Head of caudate nucleus (tissue), 42 donors: ENCODE results near the gene TRMT2A.
A peak's percentile ranks its signal among the peaks of the same experiment; 100 is the strongest.
"Not testable (repeated sequence)": the region's sequence is repeated elsewhere in the genome, so short reads cannot be mapped to it uniquely, and the experiment has no call there.

Source experiments
- DNase-seq, 42 donors: peaks; one replicate each; pipeline versions ENCODE4 v3.0.0 to v3.0.0-alpha.2; 2020 to 2021; ENCODE audit warnings: mixed read lengths in 7 of 42
- intact Hi-C: fragments of 100-400 bp; cut with DNase I; formaldehyde crosslinking; loops from one replicate; pipeline ENCODE4 v1.15.0; 2022

TRMT2A gene

DNA sequence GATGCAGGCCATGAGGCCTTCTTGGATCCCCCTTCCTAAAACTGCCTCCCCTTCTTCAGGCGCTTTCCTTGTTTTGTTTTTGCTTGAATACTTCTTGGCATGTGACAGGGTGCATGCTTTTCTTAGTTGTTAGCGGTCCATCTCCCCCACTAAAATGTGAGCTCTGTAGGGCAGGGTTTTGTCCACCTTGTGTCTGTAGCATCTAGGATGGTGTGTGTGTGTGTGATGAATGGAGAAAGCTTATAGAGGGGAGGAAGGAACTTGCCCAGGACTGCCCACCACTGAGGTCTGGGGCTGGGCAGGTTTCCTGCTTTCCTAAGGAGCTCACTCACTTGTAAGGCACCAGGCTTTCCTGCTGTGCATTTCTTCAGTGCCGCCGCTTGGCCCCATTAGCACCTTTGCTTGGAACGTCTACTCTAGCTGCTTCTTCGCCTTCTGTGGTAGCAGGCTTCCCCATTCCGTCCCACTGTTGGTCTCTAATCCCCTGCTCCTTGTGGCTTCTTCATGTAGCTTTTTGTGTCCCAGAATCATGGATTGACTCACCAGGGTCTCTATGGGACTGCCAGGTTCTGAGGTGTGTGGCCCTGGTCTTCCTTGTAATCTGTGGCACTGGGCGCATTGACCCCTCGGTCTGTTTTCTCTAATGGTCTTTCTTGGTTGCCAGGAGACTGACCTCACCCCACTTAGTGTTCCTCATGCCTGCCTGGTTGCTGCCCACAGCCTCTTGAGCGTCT, 33.7 kb downstream of the TRMT2A start:
- no peak for DNase-seq
- intact Hi-C loops: loop anchor here (10.0 kb wide), 1 partner anchor 59 kb away; the partner anchor contains the start of gene TANGO2

DNA sequence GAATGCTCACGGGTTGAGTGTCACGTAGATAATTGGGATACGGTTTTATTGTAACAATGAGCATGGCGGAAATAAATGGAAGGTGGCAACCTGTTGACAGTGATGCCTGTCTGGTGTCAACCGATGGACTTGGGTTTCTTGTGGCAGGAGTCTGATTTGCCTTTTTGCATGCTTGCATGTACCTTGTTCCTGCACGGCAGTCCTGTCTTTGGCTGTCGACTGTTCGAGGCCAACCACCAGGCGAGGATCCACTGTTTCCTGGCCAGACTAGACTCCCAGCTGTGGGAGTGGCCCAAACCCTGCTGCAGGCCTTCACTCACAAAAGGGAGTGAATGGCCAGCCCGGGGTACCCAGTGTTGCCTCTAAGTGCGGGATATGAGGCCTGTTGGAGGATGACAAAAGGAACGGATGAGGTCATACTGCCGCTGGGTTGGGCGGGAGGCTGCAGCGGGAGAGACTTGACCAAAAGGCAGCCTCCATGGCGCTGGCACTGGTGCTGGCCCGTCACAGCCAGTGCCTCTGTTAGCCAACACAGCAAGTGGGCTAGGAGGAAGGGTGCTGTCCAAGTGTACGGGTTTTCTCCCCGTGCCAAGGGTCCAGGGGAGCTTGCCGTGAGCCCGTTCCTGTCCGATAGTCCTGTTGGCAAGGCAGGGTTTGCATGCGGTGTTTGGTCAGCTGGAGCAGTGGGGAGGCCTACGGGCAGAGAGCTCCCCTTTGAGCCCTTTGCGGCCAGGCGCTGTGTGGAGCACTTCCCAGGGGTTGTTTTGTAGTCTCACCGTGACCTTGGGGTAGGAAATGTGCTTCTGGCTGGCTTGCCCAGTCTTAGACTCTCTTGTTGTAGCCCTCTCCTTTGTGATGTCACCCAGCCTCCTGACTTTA, 36.0 kb downstream of the TRMT2A start:
- DNase-seq: peak in 5 of 42 donors; percentile 6 to 47 (median 18)
- intact Hi-C loops: loop anchor here (10.0 kb wide), 1 partner anchor 56 kb away; the partner anchor contains the start of gene TANGO2

DNA sequence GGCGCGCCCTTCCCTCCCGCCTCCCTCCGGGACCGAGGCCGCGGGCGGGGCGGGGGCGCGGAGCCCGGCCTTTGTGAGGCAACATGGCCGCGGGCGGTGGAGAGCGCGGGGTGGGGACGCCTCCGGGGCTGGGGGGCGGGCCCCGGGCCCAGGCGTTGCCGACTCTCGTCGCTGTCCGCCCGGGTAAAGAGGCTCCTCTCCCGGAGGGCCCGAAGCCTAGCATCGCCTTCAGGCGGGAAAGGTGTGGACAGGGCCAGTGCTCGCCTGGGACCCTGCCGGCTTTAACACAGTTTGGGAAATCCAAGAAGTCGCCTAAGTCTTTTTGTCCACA, 36.6 kb downstream of the TRMT2A start:
- DNase-seq: peak in 39 of 42 donors; percentile 24 to 82 (median 54)

DNA sequence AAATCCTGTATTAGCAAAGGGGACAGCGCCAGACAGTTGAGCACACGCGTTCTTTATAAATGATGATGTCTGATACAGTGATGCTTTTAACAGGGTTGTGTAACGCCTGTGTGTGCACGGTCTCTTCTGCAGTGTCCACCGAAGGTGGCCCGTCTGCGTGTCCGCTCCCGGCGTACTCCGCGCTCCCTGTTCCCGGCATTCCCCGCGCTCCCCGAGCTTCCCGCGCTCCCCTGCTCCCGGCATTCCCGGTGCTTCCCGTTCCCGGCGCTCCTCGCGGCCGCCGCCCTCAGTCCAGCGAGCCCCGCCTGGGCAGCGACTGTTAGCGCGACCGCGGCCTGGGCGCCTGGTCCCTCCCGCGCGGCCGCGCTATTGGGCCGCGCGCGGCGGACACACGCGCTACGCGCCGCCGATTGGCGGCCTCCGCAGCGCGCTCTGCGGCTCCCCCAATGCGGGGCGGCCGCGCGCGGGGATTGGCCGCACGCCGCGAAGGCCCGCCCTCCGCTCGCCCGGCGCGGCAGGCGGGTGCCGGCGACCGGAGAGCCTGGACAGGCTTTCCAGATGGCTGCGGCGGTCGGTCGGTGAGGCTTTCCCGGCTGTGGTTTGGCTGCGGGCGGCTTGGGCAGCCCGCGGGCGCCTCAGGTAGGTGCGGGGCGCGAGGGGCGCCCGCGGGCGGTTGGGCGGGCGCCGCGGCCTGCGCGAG, 37.1 kb downstream of the TRMT2A start, which contains the start of gene DGCR8:
DGCR8 (plus strand) TSS at position 497 of the 700 bp plus-strand sequence. CDS start 5,723 bp downstream, outside the sequence.
- DNase-seq: peak; percentile 85 to 98 (median 96)
- intact Hi-C loops: loop anchor here (2.0 to 10.0 kb wide), 2 partner anchors 37 to 55 kb away; partner anchors contain the start of genes RANBP1, TANGO2 and TRMT2A

More for the DNA sequence above, 36.6 kb downstream of the TRMT2A start:
- intact Hi-C loops: loop anchor here (10.0 kb wide), 1 partner anchor 56 kb away; the partner anchor contains the start of gene TANGO2

DNA sequence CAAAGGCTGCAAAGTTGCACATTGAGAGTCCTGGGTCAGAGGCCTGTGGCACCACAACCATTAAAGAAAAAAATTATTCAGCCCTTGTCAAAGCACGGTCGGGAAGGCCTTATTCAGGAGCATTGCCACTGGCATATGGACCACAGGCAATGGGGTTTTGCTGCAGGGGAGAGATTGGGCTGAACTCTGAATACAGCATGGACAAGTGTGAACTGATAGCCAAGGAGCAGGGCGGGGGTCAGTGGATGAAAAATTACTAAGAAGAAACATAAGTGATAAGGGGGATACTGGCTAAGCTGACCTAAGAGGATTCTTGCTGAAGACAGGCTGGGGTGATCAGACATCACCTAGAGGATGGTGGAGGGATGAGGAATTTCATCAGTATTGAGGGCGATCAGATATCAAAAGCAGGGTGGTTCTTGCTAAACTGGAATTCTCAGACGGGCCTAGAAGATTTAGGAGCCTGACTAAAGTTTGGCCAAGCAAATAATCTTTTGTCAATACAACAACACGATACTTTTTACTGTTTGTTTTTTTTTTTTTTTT, 40.3 kb downstream of the TRMT2A start:
- no peak for DNase-seq
- intact Hi-C loops: no loop called here

DNA sequence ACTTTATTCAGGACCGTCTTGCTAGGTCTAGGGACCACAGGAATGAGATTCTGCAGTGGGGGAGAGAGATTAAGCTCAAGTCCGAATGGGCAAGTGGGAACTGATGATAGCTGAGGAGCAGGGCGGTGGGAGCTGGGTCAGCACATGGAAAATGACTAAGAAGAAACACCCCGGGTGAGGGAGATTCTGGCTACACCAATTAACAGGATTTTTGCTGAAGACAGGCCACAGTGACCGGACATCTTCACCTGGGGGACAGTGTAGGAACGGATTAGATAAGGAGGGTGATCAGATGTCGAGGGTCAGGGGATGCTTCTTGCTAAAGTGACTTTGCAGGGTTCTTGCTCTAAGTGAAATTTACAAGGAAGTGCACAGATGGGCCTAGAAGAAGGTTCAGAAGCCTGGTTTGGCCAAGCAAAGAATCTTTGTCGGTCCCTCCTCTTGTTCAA, 45.5 kb downstream of the TRMT2A start:
- no peak for DNase-seq
- intact Hi-C loops: no loop called here

DNA sequence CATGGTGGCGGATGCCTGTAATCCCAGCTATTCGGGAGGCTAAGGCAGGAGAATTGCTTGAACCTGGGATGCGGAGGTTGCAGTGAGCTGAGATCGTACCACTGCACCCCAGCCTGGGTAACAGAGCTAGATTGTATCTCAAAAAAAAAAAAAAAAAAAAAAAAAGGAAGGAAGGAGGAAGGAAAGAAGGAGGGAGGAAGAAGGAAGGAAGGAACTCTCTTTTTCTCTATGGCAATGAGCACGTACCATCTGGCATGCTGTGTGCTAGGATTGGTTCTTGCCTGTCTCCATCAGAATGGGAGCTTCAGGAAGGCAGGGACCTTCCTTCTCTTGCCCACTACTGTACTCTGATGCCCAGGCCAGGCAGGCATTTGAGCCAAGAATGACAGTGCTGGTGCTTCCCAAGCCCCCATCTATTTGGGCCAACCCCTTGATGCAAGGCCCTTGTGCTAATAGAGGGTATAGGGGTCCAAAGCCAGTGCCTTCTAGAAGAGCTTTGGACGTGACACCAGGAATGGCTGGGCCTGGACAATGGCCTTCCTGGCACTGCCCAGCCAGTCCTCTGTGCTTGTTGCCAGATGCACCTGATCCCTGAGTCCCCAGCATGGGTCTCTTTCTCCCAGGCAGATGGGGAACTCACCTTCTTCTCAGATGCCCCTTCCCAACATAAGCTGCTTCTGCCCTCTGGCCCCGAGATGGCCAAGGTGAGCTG, 47.5 kb downstream of the TRMT2A start:
- DNase-seq: no peak
- intact Hi-C loops: no loop called here

DNA sequence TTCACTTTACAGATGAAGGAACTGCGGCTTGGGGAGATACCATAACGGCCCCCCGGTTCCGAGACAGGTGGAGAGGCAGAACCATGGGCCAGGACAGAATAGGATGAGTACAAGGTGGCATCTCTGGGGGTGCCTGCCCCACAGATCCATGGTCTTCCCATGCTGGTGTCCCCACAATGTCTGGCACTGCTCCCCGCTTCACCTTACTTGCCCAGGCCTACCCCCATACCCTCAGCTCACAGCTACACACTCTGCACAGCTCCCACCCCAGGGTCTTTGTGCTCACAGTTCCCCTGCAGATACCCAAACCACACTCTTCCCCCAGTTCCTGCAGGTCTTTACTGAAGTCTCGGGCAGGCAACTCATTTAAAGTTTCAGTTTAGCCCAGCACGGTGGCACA, 48.4 kb downstream of the TRMT2A start:
- DNase-seq: no peak
- intact Hi-C loops: no loop called here

DNA sequence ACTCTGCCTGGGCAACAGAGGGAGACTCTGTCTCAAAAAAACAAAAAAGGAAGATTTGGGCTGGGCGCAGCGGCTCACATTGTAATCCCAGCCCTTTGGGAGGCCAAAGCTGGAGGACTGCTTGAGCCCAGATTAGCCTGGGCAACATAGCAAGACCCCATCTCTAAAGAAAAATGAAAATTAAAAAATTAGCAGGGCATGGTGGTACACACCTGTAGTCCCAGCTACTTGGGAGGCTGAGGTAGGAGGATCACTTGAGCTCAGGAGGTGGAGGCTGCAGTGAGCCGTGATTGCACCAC, 49.7 kb downstream of the TRMT2A start:
- intact Hi-C loops, DNase-seq: not testable (repeated sequence)

DNA sequence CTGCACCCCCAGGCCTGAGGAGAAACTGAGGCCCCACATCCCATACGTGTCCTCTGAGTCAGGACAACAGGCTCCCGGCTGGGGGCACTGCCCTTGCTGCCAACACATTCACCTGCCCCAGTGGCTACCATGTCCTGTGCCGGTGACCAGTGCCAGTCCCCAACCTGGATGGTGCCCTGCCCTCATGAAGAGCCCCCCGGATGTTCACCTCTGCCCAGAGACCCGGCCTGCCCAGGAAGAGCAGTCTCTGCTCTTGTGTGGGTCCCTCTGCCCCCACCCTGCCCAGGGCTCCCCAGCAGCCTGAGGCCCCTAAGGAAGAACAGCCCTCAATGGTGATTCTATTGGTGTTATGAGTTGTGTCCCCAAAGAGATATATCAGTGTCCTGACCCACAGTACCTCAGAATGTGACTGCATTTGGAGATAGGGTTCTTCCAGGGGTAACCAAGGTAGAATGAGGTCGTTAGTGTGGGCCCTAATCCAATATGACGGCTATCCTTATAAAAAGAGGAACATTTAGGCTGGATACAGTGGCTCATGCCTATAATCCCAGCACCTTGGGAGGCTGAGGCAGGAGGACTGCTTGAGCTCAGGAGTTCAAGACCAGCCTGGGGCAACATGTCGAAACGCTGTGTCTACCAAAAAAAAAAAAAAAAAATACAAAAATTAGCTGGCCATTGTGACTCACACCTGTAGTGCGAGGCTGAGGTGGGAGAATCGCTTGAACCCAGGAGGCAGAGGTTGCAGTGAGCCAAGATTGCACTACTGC, 50.2 kb downstream of the TRMT2A start:
- DNase-seq: no peak
- intact Hi-C loops: no loop called here

DNA sequence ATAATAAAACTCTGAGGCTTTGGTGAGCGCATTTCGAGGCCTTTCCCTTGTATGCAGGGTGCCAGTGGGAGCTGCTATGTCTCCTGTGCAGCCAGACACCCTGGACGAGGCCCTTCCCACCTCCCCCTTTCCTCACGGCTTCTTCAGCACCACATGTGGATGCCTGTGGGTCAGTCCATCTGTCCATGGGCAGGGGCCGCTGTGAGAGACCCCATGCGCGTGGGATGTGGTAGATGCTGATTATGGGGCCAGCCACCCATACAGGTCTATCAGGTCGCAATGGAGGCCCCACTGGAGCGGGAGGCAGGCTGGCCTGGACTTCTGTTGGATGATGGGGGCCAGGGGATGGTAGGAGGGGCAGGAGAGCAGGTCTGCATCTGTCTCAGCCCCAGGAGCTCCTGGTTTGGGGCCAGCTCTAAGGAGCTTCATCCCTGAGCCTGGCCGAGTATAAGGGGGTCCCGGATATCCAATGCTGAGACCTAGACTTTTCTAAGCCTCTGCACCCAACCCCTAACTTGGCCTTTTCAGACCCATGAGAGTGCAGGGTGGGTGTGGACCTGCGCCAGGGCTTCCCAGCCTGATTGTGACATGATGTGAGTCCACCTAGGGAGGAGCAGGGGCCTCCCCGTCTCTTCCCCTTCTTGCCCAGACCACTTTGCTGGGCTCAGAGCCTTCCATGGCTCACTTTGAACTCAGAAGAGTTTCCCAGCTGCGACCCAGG, 51.0 kb downstream of the TRMT2A start:
- intact Hi-C loops: no loop called here
- no peak for DNase-seq

DNA sequence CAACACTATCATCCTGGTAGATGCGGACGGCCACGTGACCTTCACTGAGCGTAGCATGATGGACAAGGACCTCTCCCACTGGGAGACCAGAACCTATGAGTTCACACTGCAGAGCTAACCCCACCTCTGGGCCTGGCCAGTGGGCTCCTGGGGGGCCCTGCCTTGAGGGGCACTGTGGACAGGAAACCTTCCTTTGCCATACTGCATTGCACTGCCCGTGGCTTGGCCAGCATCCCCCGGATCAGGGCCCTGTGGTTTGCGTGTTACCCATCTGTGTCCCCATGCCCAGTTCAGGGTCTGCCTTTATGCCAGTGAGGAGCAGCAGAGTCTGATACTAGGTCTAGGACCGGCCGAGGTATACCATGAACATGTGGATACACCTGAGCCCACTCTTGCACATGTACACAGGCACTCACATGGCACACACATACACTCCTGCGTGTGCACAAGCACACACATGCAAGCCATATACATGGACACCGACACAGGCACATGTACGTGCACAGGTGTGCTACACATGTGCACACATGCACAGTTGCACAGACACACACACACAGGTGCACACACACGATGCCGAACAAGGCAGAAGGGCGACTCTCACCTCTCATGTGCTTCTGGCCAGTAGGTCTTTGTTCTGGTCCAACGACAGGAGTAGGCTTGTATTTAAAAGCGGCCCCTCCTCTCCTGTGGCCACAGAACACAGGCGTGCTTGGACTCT, 52.3 kb downstream of the TRMT2A start:
- intact Hi-C loops: no loop called here

DNA sequence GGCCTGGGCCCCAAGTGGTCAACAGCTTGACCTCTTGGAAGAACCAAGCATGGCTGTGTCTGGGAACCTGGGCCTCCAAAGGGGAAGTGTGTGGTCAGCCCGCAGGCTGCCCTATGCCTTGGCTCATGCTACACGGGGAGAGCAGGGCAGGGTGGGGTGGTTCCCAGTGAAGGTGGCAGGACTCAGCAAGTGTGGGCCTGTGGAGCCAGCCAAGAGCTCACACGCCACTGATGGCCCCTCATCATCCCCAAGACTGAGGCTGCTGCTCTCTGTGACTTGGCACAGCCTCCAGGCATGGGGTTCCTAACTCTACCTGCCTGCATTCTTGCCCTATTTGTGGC, 52.9 kb downstream of the TRMT2A start:
- intact Hi-C loops: no loop called here
- DNase-seq: no peak

More for the DNA sequence above, 52.3 kb downstream of the TRMT2A start:
- DNase-seq: no peak

DNA sequence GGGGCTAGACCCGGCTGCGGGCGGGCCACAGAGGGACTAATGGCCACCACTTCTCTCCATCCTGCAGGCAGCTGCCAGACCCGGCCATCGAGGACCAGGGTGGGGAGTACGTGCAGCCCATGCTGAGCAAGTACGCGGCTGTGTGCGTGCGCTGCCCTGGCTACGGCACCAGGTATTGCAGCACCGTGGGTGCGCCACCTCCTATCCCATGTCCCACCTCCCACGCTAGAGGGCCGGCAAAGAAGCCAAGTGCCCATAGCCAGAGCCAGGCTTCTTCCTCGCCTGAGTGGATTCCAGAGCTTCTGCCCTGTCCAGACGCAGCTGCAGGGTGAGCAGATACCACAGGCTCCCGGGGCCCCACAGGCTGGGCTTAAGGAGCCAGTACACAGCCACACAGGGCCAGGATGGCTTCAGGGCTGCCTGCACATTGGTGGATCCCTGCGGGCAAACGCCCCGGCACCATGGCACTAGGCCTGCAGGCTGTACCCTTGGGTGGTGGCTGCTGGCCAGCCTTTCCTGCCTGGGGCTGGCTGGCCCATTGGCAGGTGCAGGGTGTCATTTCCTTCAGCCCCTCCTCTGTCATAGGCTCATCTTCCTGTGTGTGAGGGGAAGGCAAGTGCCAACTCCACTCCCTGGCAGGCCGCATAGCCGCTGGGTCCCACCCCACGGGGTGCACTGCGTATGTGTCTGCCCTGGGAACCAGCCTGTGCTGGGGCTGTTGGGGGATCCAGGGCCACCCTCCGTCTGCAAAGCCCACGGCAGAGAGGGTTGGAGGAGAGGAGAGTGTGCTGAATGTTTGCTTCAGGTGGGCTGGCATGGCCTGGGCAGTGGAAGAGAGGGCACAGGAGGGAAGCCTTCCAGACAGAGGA, 53.5 kb downstream of the TRMT2A start:
- intact Hi-C loops: no loop called here

DNA sequence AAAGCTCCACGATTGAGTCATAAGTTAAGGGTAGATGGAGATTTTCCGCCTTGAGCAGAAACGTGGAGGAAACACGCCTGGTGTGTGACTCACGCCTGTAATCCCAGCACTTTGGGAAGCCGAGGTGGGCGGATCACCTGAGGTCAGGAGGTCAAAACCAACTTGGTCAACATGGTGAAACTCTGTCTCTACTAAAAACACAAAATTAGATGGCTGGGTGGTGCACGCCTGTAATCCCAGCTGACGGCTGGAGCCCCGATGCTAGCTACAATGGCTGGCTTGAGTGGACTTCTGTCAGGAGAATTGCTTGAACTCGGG, 54.3 kb downstream of the TRMT2A start:
- DNase-seq: peak in 1 of 42 donors; percentile 15
- intact Hi-C loops: no loop called here

More for the DNA sequence above, 53.5 kb downstream of the TRMT2A start:
- DNase-seq: no peak
